Keratinocyte (primary cell): ENCODE measurements around the gene LAYN. TPM values are rescaled to one million over a fixed set of nuclear protein-coding genes. Genes with fewer than 3 reads are reported as not detected.

Experiments used
- DNase-seq: peaks from one replicate; pipeline ENCODE4 v3.0.0-alpha.2; 2011; ENCODE audit warnings: low read depth, missing footprints, low spot score
- FAIRE-seq: peaks from 2 replicates; lab custom pipeline; 2011; peaks lifted over from hg19 to GRCh38; lab: Jason Lieb, UNC
- H2AFZ ChIP-seq: 2 replicates; pipeline ENCODE4 v1.6.0; 2012; ENCODE audit warnings: low read length, control low read depth, inconsistent platforms; ENCODE audit not compliant: control insufficient read depth
- H3K27ac ChIP-seq: 2 replicates; pipeline ENCODE4 v1.5.1; 2011; ENCODE audit warnings: low read length; ENCODE audit not compliant: control insufficient read depth, insufficient read depth
- H3K27me3 ChIP-seq: 3 replicates; pipeline ENCODE4 v1.6.0; 2011; ENCODE audit warnings: low read length; ENCODE audit not compliant: control insufficient read depth, insufficient read depth; ENCODE audit errors: extremely low read depth
- H3K36me3 ChIP-seq, 2 experiments: 2 replicates in 1 of 2; 3 replicates in 1 of 2; pipeline ENCODE4 v1.5.1; 2011; ENCODE audit warnings: low read length in 2 of 2, mild to moderate bottlenecking in 1 of 2; ENCODE audit not compliant: control insufficient read depth in 2 of 2, insufficient read depth in 2 of 2; ENCODE audit errors: extremely low read depth in 1 of 2
- H3K4me1 ChIP-seq: 3 replicates; pipeline ENCODE4 v1.5.1; 2011; ENCODE audit warnings: low read length; ENCODE audit not compliant: control insufficient read depth, insufficient read depth; ENCODE audit errors: extremely low read depth
- H3K4me2 ChIP-seq: 3 replicates; pipeline ENCODE4 v1.6.0; 2011; ENCODE audit warnings: low read depth, low read length; ENCODE audit not compliant: control insufficient read depth, insufficient read depth; ENCODE audit errors: extremely low read depth
- H3K4me3 ChIP-seq, 3 experiments: fragments of 200-600 bp in 1 of 3; sonication (generic) in 1 of 3; 2 replicates in 2 of 3; 3 replicates in 1 of 3; pipeline ENCODE4 v1.5.1; 2011 to 2016; ENCODE audit warnings: low read length in 3 of 3, mild to moderate bottlenecking in 3 of 3, control low read depth in 2 of 3, inconsistent platforms in 1 of 3, low read depth in 1 of 3, mixed read lengths in 1 of 3, mixed run types in 1 of 3, moderate library complexity in 1 of 3; ENCODE audit not compliant: control insufficient read depth in 2 of 3, insufficient read depth in 2 of 3; ENCODE audit errors: extremely low read depth in 1 of 3
- H3K79me2 ChIP-seq: 2 replicates; pipeline ENCODE4 v1.6.0; 2012; ENCODE audit warnings: low read length; ENCODE audit not compliant: control insufficient read depth, insufficient read depth
- H3K9ac ChIP-seq: 3 replicates; pipeline ENCODE4 v1.6.0; 2011; ENCODE audit warnings: low read length; ENCODE audit not compliant: control insufficient read depth, insufficient read depth; ENCODE audit errors: extremely low read depth
- H3K9me1 ChIP-seq: 3 replicates; pipeline ENCODE4 v1.6.0; 2011; ENCODE audit warnings: low read length; ENCODE audit not compliant: control insufficient read depth, insufficient read depth; ENCODE audit errors: extremely low read depth
- H3K9me3 ChIP-seq: 2 replicates; pipeline ENCODE4 v1.5.1; 2012; ENCODE audit warnings: low read depth, low read length; ENCODE audit not compliant: control insufficient read depth
- H4K20me1 ChIP-seq: 3 replicates; pipeline ENCODE4 v1.6.0; 2011; ENCODE audit warnings: low read length; ENCODE audit not compliant: control insufficient read depth, insufficient read depth; ENCODE audit errors: extremely low read depth
- CTCF ChIP-seq, 3 experiments: IDR thresholded peaks in 1 of 3; conservative IDR thresholded peaks in 1 of 3; optimal IDR thresholded peaks in 1 of 3; 2 replicates in 2 of 3; 3 replicates in 1 of 3; pipeline versions ENCODE3 to v1.5.1; 2011; ENCODE audit warnings: low read length in 3 of 3, mild to moderate bottlenecking in 3 of 3, moderate library complexity in 2 of 3, control low read depth in 1 of 3, inconsistent platforms in 1 of 3; ENCODE audit not compliant: insufficient read depth in 2 of 3; ENCODE audit errors: extremely low read depth in 1 of 3
- EZH2 ChIP-seq: IDR thresholded peaks from one replicate; pipeline ENCODE4 v1.6.1; 2012; ENCODE audit warnings: inconsistent platforms, mild to moderate bottlenecking, low read length, moderate library complexity
- dilution Hi-C: fragments of 300-500 bp; cut with MboI; formaldehyde crosslinking; loops from one replicate; pipeline ENCODE4 v1.7.0; 2020; ENCODE audit warnings: low sequenced_read_pairs; ENCODE audit not compliant: extremely low pct_ligation_motif_present
- polyA plus RNA-seq, 5 experiments: library from polyadenylated mRNA; depleted of rRNA in 3 of 5; stranded (reverse) in 3 of 5; stranded (forward) in 1 of 5; unstranded in 1 of 5; fragments of >200 nt; gene quantifications; 1 replicate in 1 of 5; 2 replicates in 3 of 5; 3 replicates in 1 of 5; pipeline versions ENCODE4 v1.2.1 to v1.2.3, GENCODE V29; 2011 to 2012; ENCODE audit warnings: missing spikeins in 2 of 5, low read depth in 1 of 5, low replicate concordance in 1 of 5

The LAYN gene
- polyA plus RNA-seq, 1 donor (not counting 4 experiments of a cell fraction or from before 2014, with no cell fraction given) = 1.1 TPM

DNA sequence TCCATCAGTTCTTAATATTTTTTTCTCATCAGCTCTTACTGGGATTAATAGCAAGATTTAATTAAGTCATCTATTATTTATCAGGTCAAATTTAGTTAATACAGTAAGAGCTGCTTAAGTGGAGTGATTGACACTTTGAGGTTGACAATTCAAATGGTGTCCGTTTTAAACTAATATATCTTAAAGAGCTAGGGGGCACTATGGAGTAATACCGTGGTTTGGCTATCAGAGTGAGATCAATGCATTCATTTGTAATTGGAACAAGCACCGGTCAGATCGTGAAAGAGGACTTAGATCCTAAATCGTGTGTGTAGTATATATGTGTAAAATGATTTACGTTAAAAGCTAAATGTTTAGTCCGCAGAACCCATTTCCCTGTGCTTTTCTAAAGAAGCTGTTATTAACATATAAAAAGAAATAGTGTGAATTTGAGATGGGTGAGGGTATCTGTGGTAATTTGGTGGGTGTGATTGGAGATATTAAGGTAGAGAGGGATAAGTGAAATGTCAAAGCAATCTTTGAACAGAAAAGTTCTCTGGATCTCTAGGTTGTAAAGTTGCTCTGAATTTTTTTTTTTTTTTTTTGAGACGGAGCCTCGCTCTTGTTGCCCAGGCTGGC, 64.0 kb downstream of the LAYN start:
- peaks cover 61% of the 10 kb centered on the region for H3K79me2 ChIP-seq
- no peak overlapping the region for H3K27ac ChIP-seq
- no peak overlapping the region for H2AFZ ChIP-seq
- no peaks in the 10 kb centered on the region for H4K20me1 ChIP-seq
- no peaks in the 10 kb centered on the region for H3K9me1 ChIP-seq
- H3K27me3 ChIP-seq = no peaks in the 10 kb centered on the region
- FAIRE-seq = no peak
- peak; percentile 41 to 55 (median 50) for TF ChIP-seq CTCF (optimal IDR thresholded peaks at IDR 0.05 in 1 of 3, IDR thresholded peaks at IDR 0.05 in 1 of 3, conservative IDR thresholded peaks at IDR 0.05 in 1 of 3; ENCODE audit: extremely low read depth in 1 of 3, insufficient read depth in 2 of 3, low read length in 3 of 3)
- no peak for TF ChIP-seq EZH2
- H3K36me3 ChIP-seq = no peaks in the 10 kb centered on the region
- DNase-seq = no peak
- H3K4me3 ChIP-seq = peak overlapping the region in 2 of 3 experiments; percentile 87 to 92
- dilution Hi-C loops = no loop called here
- peak overlapping the region; percentile 83 for H3K4me2 ChIP-seq
- peaks cover 20% of the 10 kb centered on the region for H3K4me1 ChIP-seq
- H3K9me3 ChIP-seq = no peaks in the 10 kb centered on the region
- H3K9ac ChIP-seq = peak overlapping the region; percentile 28

DNA sequence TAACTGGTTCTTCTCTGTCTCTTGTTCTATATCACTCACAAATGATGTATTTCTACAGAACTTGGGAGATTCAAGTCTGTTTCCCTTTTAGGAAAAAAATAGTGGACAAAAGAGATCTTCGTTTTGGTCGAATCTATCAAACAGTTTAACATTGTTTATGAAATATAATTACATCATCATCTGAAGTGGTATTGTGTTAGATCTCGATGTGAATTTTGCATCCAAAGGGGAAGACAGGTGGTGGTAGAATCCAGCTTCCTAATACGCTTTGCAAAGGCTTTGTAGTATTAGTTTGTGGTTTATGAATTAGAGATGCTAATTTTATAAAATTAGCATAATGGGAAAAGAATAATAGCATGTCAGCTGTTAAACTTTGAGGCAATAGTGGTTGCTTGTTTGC, 65.2 kb downstream of the LAYN start:
- peaks cover 66% of the 10 kb centered on the region for H3K79me2 ChIP-seq
- dilution Hi-C loops = no loop called here
- DNase-seq (no peak), FAIRE-seq (no peak)
- H3K9me1 ChIP-seq = no peaks in the 10 kb centered on the region
- TF ChIP-seq EZH2 = no peak
- TF ChIP-seq CTCF (optimal IDR thresholded peaks at IDR 0.05 in 1 of 3, IDR thresholded peaks at IDR 0.05 in 1 of 3, conservative IDR thresholded peaks at IDR 0.05 in 1 of 3; ENCODE audit: extremely low read depth in 1 of 3, insufficient read depth in 2 of 3, low read length in 3 of 3) = no peak
- peaks cover 20% of the 10 kb centered on the region for H3K4me1 ChIP-seq
- H3K4me2 ChIP-seq = no peak overlapping the region
- H3K9me3 ChIP-seq = no peaks in the 10 kb centered on the region
- H2AFZ ChIP-seq = no peak overlapping the region
- H3K27me3 ChIP-seq = no peaks in the 10 kb centered on the region
- H3K36me3 ChIP-seq = no peaks in the 10 kb centered on the region
- H3K27ac ChIP-seq = no peak overlapping the region
- no peaks in the 10 kb centered on the region for H4K20me1 ChIP-seq
- no peak overlapping the region for H3K9ac ChIP-seq
- no peak overlapping the region for H3K4me3 ChIP-seq
